GM12891 (cell line): ENCODE measurements around the gene UGT1A7.

Source experiments
- POLR2A ChIP-seq: IDR thresholded peaks from 2 replicates; pipeline ENCODE4 v1.6.1; 2011; ENCODE audit warnings: low read depth, low read length, control low read depth
- POLR2AphosphoS5 ChIP-seq: IDR thresholded peaks from 2 replicates; pipeline ENCODE4 v1.6.1; 2011; ENCODE audit warnings: low read depth, low read length, control low read depth
- SPI1 ChIP-seq: IDR thresholded peaks from 2 replicates; pipeline ENCODE4 v1.6.1; 2011; ENCODE audit warnings: low read depth, low read length, control low read depth

DNA sequence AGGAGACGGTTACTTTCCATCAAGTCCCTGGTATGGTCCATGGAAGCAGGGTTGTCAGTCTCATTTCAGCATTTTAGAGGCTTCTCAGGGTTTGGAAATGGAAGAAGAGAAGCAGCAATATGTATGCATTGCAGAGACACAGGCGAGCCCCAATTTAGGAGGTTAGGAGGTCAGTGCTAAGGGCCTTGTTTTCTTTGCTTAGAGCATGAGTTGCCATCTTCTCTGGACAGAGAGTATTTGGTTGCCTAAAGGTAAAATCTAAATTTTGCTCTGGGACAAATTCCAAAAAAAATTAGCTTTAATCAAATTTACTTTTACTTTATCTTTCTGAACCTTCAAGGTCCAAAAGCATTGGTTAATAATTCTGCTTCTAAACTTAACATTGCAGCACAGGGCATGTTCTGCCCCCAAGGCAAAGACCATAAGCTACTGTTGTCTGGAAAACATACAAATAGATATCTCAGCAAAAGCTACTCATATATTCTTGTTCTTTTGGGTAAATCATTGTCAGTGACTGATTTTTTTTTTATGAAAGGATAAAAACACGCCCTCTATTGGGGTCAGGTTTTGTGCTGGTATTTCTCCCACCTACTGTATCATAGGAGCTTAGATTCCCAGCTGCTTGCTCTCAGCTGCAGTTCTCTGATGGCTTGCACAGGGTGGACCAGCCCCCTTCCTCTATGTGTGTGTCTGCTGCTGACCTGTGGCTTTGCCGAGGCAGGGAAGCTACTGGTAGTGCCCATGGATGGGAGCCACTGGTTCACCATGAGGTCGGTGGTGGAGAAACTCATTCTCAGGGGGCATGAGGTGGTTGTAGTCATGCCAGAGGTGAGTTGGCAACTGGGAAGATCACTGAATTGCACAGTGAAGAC, 10.2 kb upstream of the UGT1A7 start, which contains the start of gene UGT1A9:
- TF ChIP-seq POLR2AphosphoS5 (no peak), POLR2A (no peak), SPI1 (no peak)
